Measurements from ENCODE around the gene AIFM2.

GRCh38 chr10:70111496-70111895 lies 21.1 kb downstream of the AIFM2 start:
- TF ChIP-seq EZH2phosphoT487 (IDR thresholded peaks at IDR 0.05; ENCODE audit: low read depth) (no peak), CTCF (IDR thresholded peaks at IDR 0.05; ENCODE audit: low read depth, low read length) (no peak)
